Duodenal mucosa (tissue), 2 donors: Measurements from ENCODE around the gene CBL.
A peak's percentile ranks its signal among the peaks of the same experiment; 100 is the strongest.
"Not testable (repeated sequence)": the region's sequence is repeated elsewhere in the genome, so short reads cannot be mapped to it uniquely, and the experiment has no call there.

ENCODE experiments used
- H3K27ac ChIP-seq: one replicate; pipeline ENCODE4 v1.7.0; 2013; ENCODE audit warnings: low read depth, low read length
- H3K27me3 ChIP-seq, 2 donors: one replicate each; pipeline ENCODE4 v1.7.0; 2013; ENCODE audit warnings: low read length in 2 of 2, control low read depth in 1 of 2; ENCODE audit not compliant: insufficient read depth in 2 of 2, control insufficient read depth in 1 of 2
- H3K36me3 ChIP-seq, 2 donors: one replicate each; pipeline ENCODE4 v1.7.0; 2013; ENCODE audit warnings: low read length in 2 of 2, control low read depth in 1 of 2; ENCODE audit not compliant: insufficient read depth in 2 of 2, control insufficient read depth in 1 of 2
- H3K4me1 ChIP-seq, 2 donors: one replicate each; pipeline ENCODE4 v1.7.0; 2013; ENCODE audit warnings: low read length in 2 of 2, control low read depth in 1 of 2; ENCODE audit not compliant: insufficient read depth in 2 of 2, control insufficient read depth in 1 of 2
- H3K4me3 ChIP-seq, 2 donors: one replicate each; pipeline ENCODE4 v1.7.0; 2013; ENCODE audit warnings: low read length in 2 of 2, low read depth in 1 of 2
- H3K9ac ChIP-seq, 2 donors: one replicate each; pipeline ENCODE4 v1.7.0; 2013; ENCODE audit warnings: low read length in 2 of 2, low read depth in 1 of 2
- H3K9me3 ChIP-seq, 2 donors: one replicate each; pipeline ENCODE4 v1.7.0; 2013; ENCODE audit warnings: low read length in 2 of 2, control low read depth in 1 of 2; ENCODE audit not compliant: control insufficient read depth in 1 of 2

CBL gene

GRCh38 chr11:119205574-119206510 is at the start of gene CBL:
TSS of gene CBL (plus strand) at chr11:119206339. CDS start at chr11:119206418, 79 bp downstream.
- no peaks in the 10 kb centered on the region for H3K27me3 ChIP-seq
- H3K4me1 ChIP-seq: peaks cover 14 to 19% of the 10 kb centered on the region in 2 donors
- no peaks in the 10 kb centered on the region for H3K9me3 ChIP-seq
- H3K4me3 ChIP-seq: peak within 1 kb of the TSS; percentile 88 to 89
- H3K9ac ChIP-seq: peak within 1 kb of the TSS; percentile 66 to 68
- no peaks in the 10 kb centered on the region for H3K36me3 ChIP-seq
- peak within 1 kb of the TSS; percentile 96 for H3K27ac ChIP-seq

GRCh38 chr11:119156496-119156895 is 49.6 kb upstream of the CBL start:
- no peak overlapping the region for H3K27ac ChIP-seq
- peaks cover 0 to 5% of the 10 kb centered on the region in 2 donors for H3K27me3 ChIP-seq
- no peak overlapping the region for H3K9ac ChIP-seq
- no peak overlapping the region for H3K4me3 ChIP-seq
- H3K9me3 ChIP-seq: no peaks in the 10 kb centered on the region
- H3K36me3 ChIP-seq: no peaks in the 10 kb centered on the region
- H3K4me1 ChIP-seq: no peaks in the 10 kb centered on the region

GRCh38 chr11:119157063-119157462 is 49.1 kb upstream of the CBL start:
- no peaks in the 10 kb centered on the region for H3K4me1 ChIP-seq
- H3K27ac ChIP-seq: no peak overlapping the region
- H3K36me3 ChIP-seq: no peaks in the 10 kb centered on the region
- no peak overlapping the region for H3K4me3 ChIP-seq
- no peaks in the 10 kb centered on the region for H3K9me3 ChIP-seq
- H3K27me3 ChIP-seq: peaks cover 0 to 5% of the 10 kb centered on the region in 2 donors
- no peak overlapping the region for H3K9ac ChIP-seq

- Histone ChIP-seq H3K4me3 (no peak overlapping the region), H3K9me3 (no peaks in the 10 kb centered on the region), H3K9ac (no peak overlapping the region), H3K36me3 (no peaks in the 10 kb centered on the region), H3K4me1 (no peaks in the 10 kb centered on the region), H3K27ac (no peak overlapping the region), H3K27me3 (peaks cover 0 to 5% of the 10 kb centered on the region in 2 donors)
Measured at GRCh38 chr11:119158467-119158866, 47.7 kb upstream of the CBL start.

- no peak overlapping the region for H3K9ac ChIP-seq
- no peaks in the 10 kb centered on the region for H3K9me3 ChIP-seq
- no peaks in the 10 kb centered on the region for H3K27me3 ChIP-seq
- H3K36me3 ChIP-seq: no peaks in the 10 kb centered on the region
- H3K27ac ChIP-seq: no peak overlapping the region
- H3K4me3 ChIP-seq: no peak overlapping the region
- no peaks in the 10 kb centered on the region for H3K4me1 ChIP-seq
Measured at GRCh38 chr11:119160151-119160550, 46.0 kb upstream of the CBL start.

GRCh38 chr11:119161871-119162270 is 44.3 kb upstream of the CBL start:
- Histone ChIP-seq H3K4me3 (no peak overlapping the region), H3K27ac (no peak overlapping the region), H3K9ac (no peak overlapping the region), H3K4me1 (no peaks in the 10 kb centered on the region), H3K27me3 (no peaks in the 10 kb centered on the region), H3K36me3 (no peaks in the 10 kb centered on the region), H3K9me3 (no peaks in the 10 kb centered on the region)

GRCh38 chr11:119166368-119167076 is 39.6 kb upstream of the CBL start:
- no peak overlapping the region for H3K9ac ChIP-seq
- no peaks in the 10 kb centered on the region for H3K9me3 ChIP-seq
- peaks cover 0 to 10% of the 10 kb centered on the region in 2 donors for H3K4me1 ChIP-seq
- no peak overlapping the region for H3K4me3 ChIP-seq
- H3K36me3 ChIP-seq: no peaks in the 10 kb centered on the region
- no peaks in the 10 kb centered on the region for H3K27me3 ChIP-seq
- no peak overlapping the region for H3K27ac ChIP-seq

GRCh38 chr11:119167077-119167458 is 39.1 kb upstream of the CBL start:
- not testable (repeated sequence) for H3K27ac ChIP-seq, H3K4me3 ChIP-seq, H3K4me1 ChIP-seq, H3K36me3 ChIP-seq, H3K9me3 ChIP-seq, H3K9ac ChIP-seq, H3K27me3 ChIP-seq

GRCh38 chr11:119167933-119168332 is 38.2 kb upstream of the CBL start:
- no peak overlapping the region for H3K4me3 ChIP-seq
- H3K9me3 ChIP-seq: no peaks in the 10 kb centered on the region
- no peak overlapping the region for H3K9ac ChIP-seq
- H3K27ac ChIP-seq: no peak overlapping the region
- peaks cover 0 to 10% of the 10 kb centered on the region in 2 donors for H3K4me1 ChIP-seq
- no peaks in the 10 kb centered on the region for H3K27me3 ChIP-seq
- H3K36me3 ChIP-seq: no peaks in the 10 kb centered on the region
